GM23338 (cell line): ENCODE data around the gene TMEM126B.

ENCODE experiments used
- CREB1 ChIP-seq: fragments of 250-450 bp; sonication (Bioruptor Pico); IDR thresholded peaks from 2 replicates; pipeline ENCODE4 v1.5.0; 2020; ENCODE audit warnings: low read depth, mild to moderate bottlenecking, moderate library complexity
- EZH2 ChIP-seq: fragments of 200-600 bp; sonication (generic); IDR thresholded peaks from one replicate; pipeline ENCODE4 v1.8.0; 2017; ENCODE audit warnings: antibody characterized with exemption, mild to moderate bottlenecking, low read depth; ENCODE audit not compliant: unreplicated experiment
- EZH2phosphoT487 ChIP-seq: fragments of 200-600 bp; sonication (generic); IDR thresholded peaks from one replicate; pipeline ENCODE4 v1.8.1; 2018; ENCODE audit warnings: antibody characterized with exemption; ENCODE audit not compliant: unreplicated experiment
- POLR2AphosphoS5 ChIP-seq: IDR thresholded peaks from 2 replicates; pipeline ENCODE4 v1.6.1; 2016; ENCODE audit warnings: antibody characterized with exemption, low read depth
- TF ChIP-seq, protein P1 (sequence below), 2 experiments: fragments of 200-600 bp in 1 of 2; sonication (generic) in 1 of 2; conservative IDR thresholded peaks; 2 replicates each; pipeline versions ENCODE4 v1.5.1 to v1.6.1; 2016 to 2017; ENCODE audit warnings: antibody characterized with exemption in 2 of 2, low read depth in 2 of 2, mild to moderate bottlenecking in 2 of 2, moderate library complexity in 1 of 2

DNA sequence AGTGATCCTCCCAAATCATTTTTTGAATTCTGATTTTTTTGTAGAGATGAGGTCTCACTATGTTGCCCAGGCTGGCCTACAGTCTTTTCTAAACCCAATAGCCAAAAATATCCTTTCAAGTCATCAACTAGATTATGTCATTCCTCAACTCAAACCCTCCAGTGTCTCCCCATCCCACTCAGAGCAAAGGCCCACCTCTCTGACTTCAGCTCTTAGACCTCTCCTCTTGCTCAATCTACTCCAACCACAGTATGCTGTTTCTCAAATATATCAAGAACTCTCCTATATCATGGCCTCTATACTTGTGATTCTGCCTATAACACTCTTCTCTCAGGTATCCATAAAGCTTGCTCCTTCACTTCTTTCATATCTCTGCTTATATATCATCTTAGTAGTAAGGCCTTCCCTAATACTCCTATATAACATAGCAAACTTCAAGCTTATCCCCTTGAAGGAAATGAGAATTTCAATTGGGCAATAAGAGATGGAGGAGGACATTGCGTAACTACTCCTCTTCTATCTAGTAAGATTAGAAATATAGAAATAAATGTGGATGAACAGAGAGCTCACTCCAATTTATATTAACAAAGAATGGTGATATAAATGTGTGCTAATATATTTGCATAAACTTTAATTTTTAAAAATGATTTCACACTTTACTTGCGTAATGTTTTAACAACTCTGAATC, 25.7 kb upstream of the TMEM126B start:
- TF ChIP-seq, protein P1, sequence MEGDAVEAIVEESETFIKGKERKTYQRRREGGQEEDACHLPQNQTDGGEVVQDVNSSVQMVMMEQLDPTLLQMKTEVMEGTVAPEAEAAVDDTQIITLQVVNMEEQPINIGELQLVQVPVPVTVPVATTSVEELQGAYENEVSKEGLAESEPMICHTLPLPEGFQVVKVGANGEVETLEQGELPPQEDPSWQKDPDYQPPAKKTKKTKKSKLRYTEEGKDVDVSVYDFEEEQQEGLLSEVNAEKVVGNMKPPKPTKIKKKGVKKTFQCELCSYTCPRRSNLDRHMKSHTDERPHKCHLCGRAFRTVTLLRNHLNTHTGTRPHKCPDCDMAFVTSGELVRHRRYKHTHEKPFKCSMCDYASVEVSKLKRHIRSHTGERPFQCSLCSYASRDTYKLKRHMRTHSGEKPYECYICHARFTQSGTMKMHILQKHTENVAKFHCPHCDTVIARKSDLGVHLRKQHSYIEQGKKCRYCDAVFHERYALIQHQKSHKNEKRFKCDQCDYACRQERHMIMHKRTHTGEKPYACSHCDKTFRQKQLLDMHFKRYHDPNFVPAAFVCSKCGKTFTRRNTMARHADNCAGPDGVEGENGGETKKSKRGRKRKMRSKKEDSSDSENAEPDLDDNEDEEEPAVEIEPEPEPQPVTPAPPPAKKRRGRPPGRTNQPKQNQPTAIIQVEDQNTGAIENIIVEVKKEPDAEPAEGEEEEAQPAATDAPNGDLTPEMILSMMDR (conservative IDR thresholded peaks at IDR 0.05; ENCODE audit: low read depth in 2 of 2) = no peak
- TF ChIP-seq POLR2AphosphoS5 (no peak), CREB1 (no peak), EZH2 (no peak), EZH2phosphoT487 (no peak)
